Central memory CD4-positive, alpha-beta T cell (primary cell): ENCODE measurements around the gene JHY.
A peak's percentile ranks its signal among the peaks of the same experiment; 100 is the strongest.

Source experiments
- DNase-seq: peaks from one replicate; pipeline ENCODE4 v3.0.0; 2022

The JHY gene

DNA sequence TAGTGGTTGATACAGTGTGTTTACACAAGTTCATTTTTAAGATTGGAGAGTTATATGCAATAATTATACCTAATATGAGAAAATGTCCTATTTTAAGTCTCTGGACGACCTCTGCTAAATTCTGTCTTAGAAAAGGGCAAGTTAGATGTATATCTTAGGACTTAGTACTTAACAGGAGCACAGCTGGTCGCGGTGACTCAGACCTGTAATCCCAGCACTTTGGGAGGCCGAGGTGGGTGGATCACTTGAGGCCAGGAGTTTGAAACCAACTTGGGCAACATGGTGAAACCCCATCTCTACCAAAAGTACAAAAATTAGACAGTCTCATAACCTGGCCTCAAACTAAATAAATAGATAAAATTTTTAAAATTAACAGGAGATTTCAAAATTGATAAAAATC, 71.9 kb downstream of the JHY start:
- DNase-seq = no peak

DNA sequence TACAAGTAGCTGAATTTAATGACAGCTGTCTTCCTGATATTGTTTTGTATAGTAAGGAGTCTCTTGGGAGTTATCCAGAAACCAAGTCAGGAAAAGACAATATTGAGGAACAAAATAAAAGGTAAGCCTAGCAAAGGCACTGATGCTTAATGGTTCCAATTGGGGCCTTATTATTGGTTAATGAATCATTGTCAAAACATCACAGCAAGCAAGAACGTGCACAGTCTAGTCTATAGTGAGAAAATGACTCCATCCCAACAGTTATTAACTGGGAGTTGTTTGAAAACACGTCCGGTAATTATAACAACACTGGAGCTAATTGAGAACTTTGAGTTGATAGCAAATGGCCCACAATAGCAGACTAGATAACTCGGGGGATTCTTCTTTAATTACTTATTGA, 81.4 kb downstream of the JHY start:
- no peak for DNase-seq

DNA sequence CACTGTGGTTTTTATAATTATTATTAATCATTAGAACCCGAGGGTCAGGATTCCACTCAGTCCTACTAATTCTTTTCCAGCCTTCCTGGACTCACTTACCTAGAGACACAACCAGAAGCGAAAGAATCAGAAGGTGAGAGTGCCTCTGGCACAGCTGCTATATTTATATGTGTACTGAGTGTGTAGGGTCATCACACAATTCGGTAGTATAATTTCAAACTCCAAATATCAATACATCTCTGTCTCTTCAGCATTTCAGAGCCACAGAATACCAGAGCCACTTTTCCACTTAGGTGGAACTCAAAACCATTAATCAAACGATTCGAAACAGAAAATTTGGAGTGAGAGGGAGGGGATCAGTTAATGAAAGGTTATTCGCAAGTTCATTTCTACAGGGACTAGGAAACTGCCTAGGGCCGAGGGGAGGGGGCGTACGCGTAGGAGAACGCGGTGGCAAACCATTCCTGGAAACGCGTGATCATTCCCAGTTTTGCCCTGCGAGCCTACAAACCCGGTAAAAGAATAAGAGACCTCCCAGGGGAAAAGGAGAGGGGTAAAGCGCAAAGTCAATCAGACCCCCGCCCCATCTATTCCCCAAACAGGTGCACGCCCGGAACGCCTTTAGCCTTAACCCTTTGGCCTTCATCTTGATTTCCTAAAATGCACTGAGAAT, 93.6 kb downstream of the JHY start:
- DNase-seq = no peak

GRCh38 chr11:122976734-122977469, 94.3 kb downstream of the JHY start:
- no peak for DNase-seq

DNA sequence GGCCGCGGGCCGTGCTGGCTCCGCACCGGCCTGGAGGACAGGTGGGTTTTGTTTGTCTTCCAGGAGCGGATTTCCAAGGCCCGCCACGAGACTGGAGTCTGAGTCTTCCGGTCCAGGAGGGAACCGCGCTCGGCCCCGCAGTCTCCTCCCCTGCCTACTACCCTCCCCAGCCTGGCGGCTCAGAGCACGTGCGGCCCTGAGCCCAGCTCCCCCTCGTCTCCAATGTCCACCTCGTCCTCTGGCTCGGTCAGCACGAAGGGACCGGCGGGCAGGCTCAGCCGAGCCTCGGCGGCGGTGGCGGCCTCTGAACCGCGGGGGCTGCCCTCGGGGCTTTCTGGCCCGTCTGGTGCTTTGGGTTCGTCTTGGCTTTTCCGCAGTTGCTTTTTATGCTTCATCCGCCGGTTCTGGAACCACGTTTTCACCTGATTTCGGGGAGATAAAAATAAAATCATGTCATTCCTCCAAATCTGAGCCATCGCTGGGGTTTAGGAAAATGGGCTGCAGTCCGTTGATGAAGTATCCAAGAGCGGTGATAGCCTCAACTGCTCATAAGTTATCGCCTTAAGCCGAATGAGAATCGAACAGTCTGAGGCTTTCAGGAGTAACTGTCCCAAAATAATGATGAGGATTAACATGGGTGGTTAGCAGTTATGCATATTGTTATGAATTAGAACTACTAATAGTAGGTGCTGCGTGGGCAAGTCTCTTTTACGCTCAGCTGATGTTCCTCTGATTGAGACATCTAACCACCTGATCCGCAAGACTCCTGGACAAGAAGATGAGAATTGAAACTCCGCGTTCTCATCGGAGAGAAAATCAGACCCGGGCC, 95.1 kb downstream of the JHY start:
- no peak for DNase-seq

GRCh38 chr11:122978299-122978620, 95.7 kb downstream of the JHY start:
- DNase-seq = no peak

DNA sequence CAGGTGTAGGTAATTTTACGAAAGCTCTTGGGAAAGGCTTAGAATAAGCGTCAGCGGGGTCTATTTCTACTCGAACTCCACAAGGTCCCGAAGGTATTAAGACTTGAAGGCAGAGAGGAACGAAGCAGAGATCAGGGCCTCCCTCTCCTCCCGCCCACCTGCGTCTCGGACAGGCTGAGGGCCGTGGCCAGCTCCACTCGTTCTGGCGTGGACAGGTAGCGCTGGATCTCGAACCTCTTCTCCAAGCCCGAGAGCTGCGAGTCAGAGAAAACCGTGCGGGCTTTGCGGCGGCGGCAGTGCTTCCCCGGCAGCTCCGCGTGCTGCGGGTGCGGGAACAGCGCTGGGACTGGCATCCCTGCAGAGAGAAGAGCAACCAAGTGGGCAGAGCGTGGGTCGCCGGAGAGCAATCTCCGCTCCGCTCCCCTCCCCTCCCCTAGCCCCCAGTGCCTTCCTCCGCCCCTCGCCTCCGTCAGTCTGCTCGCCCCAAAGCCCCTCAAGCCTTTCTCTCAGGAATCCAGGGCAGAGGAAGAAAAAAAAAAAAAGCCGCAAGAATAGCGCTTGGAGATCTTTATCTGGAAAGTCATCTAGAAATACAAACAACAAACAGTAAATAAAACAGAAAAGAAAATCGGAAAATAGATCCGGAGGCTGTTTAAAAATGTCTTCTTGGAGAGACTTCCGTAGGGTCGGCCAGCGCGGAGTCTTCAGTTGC, 96.7 kb downstream of the JHY start:
- no peak for DNase-seq

- DNase-seq = no peak
These were observed 97.4 kb downstream of the JHY start for GRCh38 chr11:122979815-122980595.

DNA sequence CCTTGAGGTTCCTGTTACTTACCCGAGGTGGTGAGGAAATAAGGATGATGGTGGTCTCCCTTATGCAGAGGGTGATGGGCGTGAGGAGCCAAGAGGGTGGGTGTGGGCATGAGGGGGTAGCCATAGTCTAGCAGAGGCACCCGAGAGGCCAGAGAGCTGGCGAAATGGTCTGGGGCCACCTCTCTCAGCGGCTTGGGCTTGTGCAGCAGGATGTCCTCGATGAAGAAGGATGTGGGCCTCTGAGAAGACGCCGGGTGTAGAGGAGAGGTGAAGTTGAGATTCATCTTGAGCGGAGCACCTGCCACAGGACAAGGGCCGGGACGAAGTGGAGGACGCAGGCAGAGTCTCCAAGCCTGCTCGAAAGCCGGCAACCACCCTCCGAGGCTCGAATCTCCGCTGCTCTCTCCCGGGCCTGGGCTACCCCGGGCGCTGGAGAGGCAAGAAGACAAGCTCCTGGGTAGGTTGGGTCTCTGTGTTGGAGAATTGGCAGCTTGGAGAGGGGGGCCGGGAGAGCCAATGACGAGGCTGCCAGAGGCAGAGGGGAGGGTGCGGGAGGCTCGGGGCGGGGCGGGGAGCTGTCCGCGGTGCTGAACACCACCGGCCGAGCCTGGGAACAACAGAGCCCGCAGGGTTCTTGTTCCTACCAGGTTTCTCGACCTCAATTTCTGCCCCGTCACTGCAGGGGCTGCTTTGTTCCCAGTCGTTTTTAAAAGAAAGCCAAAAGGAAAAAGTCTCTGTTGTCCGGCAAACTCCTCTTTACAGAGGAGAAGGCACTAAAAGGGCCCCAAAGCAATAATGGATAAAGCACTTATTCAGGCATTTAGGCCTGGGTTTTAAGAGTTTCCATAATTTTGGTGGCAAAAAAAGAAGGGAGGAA, 99.1 kb downstream of the JHY start, which contains the start of gene BSX:
TSS of gene BSX (minus strand) at position 447 of the 877 bp plus-strand sequence. CDS start at position 284, 163 bp downstream.
- peak; percentile 20 for DNase-seq

DNA sequence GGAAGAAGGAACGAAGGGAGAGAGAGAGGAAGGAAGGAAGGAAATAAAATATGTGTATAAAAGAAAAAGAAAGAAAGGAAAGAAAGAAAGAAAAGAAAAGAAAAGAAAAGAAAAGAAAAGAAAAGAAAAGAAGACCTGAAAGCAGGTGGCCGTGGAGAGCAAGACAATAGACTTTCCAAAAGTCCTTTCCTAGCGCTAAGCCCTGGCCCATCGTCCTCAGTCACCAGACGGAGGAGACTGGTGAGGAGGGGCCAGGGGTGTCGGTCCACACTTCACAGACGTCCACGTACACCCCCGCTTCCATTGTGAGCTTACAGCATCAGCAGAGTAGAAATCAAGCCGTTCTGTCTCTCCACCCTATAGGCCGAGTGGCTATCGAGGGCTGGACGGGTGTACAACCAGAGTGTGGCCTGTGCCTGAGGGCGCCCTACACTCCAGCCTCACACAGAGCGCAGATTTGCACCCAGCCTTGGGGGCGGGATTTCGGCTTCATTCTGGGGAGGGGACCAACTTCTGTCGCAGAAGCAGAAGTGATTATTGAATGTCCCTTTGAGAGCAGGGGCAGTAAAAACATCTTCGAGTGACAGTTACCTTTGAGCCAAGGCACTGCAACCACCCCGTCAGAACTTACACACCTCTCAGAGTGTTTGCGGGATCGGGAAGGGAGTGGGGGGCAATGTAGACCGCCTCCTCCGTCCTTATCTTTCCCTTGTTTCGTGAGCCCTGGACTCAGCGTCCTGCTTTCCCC, 101.1 kb downstream of the JHY start:
- no peak for DNase-seq

DNA sequence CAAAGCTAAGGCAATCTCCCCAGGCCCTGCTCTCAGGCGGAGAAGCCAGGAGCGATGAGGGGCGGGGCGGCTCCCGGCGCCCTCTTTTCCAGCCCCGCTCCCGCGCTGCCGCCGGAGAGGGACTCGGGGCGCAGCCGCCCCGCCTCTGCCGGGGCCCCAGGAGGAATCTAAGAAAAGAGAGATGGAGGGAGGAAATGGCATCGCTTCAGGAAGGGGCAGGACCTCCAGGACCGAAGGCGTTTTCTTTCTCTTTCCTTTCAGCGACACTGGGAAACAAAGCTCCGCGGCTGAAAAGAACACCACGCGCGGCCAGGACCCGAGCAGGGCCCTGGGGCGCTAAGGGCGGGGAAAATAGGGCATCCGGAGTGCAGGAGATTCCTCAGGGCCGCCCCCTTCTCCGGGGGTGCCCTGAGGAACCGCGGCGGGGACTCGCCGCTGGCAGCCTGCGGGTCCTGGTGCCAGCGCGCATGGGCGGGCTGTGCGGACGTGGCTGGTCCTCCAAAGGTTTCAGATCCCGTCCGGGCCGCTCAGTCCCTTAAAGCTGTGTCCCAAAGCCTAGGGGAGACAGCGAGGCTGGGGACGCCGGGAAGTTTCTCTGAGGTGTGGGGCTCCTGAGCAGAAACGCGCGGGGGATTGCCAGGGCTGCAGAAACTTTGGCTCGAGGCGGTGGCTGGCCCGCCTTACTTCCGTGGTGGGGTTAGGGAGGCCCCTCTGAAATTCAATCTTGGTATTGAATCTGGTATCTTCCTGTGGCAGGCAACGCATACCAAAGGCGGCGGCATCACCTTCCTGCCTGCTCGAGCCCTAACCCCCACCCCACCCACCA, 101.8 kb downstream of the JHY start:
- DNase-seq = no peak

GRCh38 chr11:122995526-122995925, 113.0 kb downstream of the JHY start:
- no peak for DNase-seq

DNA sequence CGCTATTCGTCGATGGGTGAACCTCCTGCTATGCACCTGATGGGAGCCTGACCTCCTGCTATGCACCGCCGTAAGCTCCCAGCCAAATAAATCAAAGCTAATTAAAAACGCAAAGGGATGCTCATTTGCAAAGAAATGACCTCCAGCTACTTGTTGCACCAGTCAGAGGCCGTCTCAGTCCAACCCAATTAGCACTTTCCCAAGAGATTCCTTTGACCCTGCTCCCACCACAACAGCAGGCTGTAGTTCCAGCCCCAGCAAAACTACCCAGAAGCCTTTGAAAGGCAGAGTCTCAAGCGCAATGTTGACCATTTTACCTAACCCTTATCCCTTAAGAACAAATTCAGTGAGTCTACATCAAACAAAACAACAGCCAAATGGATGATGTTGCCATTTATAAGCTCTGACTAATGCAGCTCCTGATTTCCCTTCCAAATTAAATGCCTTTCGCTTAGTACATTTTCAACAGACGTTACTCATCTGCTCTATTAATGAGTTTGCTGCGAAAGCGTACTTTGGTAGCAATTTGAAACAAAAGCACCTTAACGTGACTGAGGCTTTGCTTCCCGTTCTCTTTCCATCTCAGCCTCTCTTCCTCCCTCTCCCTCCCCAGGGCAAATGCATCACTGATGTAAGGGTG, 116.3 kb downstream of the JHY start:
- no peak for DNase-seq

DNA sequence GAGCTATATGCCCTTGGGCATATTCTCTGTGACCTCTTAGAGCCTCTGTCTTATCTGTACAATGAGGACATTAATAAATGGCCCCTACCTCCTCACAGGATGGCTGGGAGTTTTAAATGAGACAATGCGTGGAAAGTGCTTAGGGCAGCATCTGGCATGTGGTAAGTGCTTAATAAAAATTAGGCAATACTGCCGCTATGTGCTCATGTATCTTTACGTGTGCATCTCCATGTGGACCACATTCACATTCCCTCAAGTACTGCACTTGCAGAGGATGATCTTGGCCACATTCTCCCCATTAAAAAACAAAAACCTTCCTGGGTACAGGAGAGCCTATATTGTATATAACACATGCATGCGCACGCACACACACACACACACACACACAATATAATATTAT, 118.2 kb downstream of the JHY start:
- DNase-seq = no peak

DNA sequence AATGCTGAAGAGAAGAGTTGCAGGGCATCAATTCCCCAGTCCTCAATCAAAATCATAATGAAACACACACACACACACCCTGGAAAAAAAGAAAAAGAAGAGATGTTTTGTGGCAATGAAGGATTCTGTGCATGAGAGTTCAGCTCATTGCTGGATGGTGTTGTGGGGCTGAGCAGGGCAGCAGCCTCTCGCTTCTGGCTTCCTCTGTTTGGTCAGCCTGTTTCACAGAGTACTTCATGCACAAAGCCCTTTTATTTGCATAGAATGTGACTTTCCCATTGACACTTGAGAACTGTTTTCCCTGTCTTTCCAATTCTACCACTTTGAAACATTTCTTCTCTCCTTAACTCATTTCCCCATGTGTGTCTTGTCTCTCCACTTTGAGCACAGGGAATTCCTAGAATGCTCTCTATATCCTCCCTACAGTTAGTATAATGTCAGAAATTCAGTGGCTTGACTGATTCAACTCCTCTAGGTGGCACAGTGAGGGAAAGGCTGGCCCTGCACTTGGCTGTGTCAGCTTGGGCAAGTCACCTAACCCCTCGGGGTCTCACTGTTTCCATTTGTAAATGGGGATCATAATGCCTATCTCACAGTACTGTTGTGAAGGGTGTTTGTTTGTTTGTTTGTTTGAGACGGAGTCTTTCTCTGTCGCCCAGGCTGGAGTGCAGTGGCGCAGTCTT, 124.4 kb downstream of the JHY start:
- no peak for DNase-seq
